Neural progenitor cell (in vitro differentiated cells): ENCODE results near the gene REXO1.

Experiments used
- EZH2 ChIP-seq: fragments of 200-600 bp; sonication (generic); IDR thresholded peaks from 2 replicates; pipeline ENCODE4 v1.6.1; 2017; ENCODE audit warnings: antibody characterized with exemption, mild to moderate bottlenecking, moderate library complexity
- EZH2phosphoT487 ChIP-seq: fragments of 200-600 bp; sonication (generic); IDR thresholded peaks from 2 replicates; pipeline ENCODE4 v1.6.1; 2017; ENCODE audit warnings: antibody characterized with exemption
- TF ChIP-seq, protein P1 (sequence below): fragments of 200-600 bp; sonication (generic); IDR thresholded peaks from 2 replicates; pipeline ENCODE4 v1.5.1; 2017; ENCODE audit warnings: antibody characterized with exemption, mild to moderate bottlenecking

DNA sequence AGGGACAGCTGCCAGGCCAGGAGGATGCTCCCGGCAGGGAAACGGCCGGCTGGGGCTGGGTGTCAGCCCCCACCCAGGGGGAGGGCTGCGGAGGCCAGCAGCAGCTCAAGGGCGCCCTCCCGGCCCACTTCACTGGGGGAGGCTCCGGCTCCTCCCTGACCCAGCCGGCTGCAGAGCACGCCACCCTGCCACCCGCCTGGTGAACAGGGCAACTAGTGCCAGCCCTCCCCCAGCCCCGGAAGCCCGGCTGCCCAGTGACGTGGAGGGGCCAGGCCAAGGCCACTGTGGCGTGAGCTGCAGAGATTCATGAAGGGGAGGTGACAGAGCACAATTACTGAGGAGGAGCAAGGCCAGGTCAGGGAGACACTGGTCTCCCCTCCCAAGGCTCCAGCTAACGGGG is 14.7 kb downstream of the REXO1 start:
- TF ChIP-seq, protein P1, sequence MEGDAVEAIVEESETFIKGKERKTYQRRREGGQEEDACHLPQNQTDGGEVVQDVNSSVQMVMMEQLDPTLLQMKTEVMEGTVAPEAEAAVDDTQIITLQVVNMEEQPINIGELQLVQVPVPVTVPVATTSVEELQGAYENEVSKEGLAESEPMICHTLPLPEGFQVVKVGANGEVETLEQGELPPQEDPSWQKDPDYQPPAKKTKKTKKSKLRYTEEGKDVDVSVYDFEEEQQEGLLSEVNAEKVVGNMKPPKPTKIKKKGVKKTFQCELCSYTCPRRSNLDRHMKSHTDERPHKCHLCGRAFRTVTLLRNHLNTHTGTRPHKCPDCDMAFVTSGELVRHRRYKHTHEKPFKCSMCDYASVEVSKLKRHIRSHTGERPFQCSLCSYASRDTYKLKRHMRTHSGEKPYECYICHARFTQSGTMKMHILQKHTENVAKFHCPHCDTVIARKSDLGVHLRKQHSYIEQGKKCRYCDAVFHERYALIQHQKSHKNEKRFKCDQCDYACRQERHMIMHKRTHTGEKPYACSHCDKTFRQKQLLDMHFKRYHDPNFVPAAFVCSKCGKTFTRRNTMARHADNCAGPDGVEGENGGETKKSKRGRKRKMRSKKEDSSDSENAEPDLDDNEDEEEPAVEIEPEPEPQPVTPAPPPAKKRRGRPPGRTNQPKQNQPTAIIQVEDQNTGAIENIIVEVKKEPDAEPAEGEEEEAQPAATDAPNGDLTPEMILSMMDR, result no peak
- TF ChIP-seq EZH2 (no peak), EZH2phosphoT487 (no peak)
